Muscle layer of colon (tissue), 2 donors: ENCODE results near the gene TMED4.

Experiments
- H3K27ac ChIP-seq: one replicate; pipeline ENCODE4 v1.7.0; 2013; ENCODE audit warnings: low read depth, mild to moderate bottlenecking, low read length, moderate library complexity
- H3K27me3 ChIP-seq, 2 donors: one replicate each; pipeline ENCODE4 v1.7.0; 2013; ENCODE audit warnings: low read length in 2 of 2, mild to moderate bottlenecking in 2 of 2; ENCODE audit not compliant: insufficient read depth in 2 of 2, control insufficient read depth in 1 of 2
- H3K36me3 ChIP-seq: one replicate; pipeline ENCODE4 v1.7.0; 2013; ENCODE audit warnings: mild to moderate bottlenecking, low read length; ENCODE audit not compliant: insufficient read depth
- H3K4me1 ChIP-seq: one replicate; pipeline ENCODE4 v1.7.0; 2013; ENCODE audit warnings: mild to moderate bottlenecking, low read length; ENCODE audit not compliant: insufficient read depth
- H3K4me3 ChIP-seq, 2 donors: one replicate each; pipeline ENCODE4 v1.7.0; 2013; ENCODE audit warnings: low read length in 2 of 2, low read depth in 1 of 2, mild to moderate bottlenecking in 1 of 2, moderate library complexity in 1 of 2
- H3K9ac ChIP-seq: one replicate; pipeline ENCODE4 v1.7.0; 2013; ENCODE audit warnings: low read length
- H3K9me3 ChIP-seq: one replicate; pipeline ENCODE4 v1.7.0; 2013; ENCODE audit warnings: mild to moderate bottlenecking, low read length
- donor health status: abdominal sarcoma.
- donor health status: Adenocarcinoma of cecum.

TMED4 gene

DNA sequence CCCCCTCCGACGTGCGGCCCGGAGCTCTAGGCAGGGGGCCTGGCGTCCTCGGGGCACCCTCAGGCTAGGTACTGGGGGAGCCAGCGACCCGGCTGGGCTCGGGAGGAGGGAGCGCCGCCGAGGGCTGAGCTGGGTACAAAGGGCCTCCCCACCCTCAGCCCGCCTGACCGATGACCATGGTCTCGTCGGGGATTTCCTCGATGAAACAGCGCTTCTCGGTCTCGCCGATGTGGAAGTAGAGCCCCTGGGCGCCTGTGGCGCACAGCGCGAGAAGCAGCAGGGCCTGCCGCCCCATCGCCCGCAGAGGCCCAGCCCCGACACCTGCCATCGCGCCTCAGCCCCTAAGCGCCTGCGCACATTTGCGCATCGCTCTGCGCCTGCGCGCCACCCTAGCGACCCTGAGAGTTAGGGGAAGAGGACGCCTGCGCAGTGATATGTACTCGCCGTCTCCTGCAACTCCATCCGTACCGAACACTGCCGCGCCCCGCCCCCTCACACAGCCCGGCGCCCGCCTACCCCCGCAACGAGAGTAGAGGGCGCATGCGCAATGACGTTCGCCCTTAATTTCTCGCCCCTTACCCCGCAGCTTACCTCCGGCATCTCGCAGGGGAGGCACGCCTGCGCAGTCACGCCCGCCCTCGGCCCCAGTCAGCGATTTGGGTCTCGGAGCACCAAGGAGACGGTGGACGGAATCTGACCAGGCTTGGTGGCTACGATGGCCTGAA, at the start of gene TMED4:
TMED4 (minus strand) TSS at position 353 of the 725 bp plus-strand sequence; CDS start at position 328, 25 bp downstream.
- no peaks in the 10 kb centered on the region for H3K27me3 ChIP-seq
- H3K9ac ChIP-seq: peak within 1 kb of the TSS; percentile 90
- H3K36me3 ChIP-seq: peaks cover 23% of the 10 kb centered on the region
- H3K9me3 ChIP-seq: no peaks in the 10 kb centered on the region
- peaks cover 16% of the 10 kb centered on the region for H3K4me1 ChIP-seq
- H3K4me3 ChIP-seq: peak within 1 kb of the TSS; percentile 63 to 95
- peak within 1 kb of the TSS; percentile 96 for H3K27ac ChIP-seq

DNA sequence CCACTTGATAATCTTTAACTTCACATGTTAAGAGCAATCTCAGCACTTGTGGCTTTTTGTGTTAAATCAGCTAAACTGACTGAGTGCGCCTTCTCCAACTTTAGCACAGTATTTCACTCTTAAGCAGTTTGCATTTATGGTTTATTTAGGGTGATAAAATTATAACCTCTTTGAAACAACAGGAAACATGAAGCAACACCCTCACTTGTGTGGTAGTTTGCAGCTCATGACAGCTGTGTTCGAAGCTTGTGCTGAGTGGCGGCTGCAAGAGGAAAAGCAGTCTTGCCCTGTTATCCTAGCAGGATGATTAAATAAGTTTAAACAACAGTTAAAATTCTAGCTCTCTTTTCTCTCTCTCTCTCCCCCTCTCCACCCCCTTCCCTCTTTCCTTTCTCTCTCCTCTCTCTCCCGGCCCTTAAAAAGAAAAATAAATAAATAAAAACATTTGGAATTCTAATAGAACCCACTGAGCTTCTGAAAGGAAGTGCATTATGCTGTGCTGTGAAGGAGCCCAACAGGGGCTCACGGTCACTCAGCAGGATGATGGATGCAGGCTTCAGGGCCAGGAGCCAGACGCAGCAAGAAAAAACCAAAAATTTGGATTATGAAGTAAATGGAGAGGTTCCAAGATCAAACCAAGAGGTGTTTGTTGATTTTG, 49.6 kb upstream of the TMED4 start:
- Histone ChIP-seq H3K27me3 (no peaks in the 10 kb centered on the region), H3K9me3 (no peaks in the 10 kb centered on the region), H3K4me3 (no peak overlapping the region), H3K36me3 (peaks cover 9% of the 10 kb centered on the region), H3K4me1 (peaks cover 39% of the 10 kb centered on the region), H3K27ac (peak overlapping the region; percentile 20), H3K9ac (no peak overlapping the region)

DNA sequence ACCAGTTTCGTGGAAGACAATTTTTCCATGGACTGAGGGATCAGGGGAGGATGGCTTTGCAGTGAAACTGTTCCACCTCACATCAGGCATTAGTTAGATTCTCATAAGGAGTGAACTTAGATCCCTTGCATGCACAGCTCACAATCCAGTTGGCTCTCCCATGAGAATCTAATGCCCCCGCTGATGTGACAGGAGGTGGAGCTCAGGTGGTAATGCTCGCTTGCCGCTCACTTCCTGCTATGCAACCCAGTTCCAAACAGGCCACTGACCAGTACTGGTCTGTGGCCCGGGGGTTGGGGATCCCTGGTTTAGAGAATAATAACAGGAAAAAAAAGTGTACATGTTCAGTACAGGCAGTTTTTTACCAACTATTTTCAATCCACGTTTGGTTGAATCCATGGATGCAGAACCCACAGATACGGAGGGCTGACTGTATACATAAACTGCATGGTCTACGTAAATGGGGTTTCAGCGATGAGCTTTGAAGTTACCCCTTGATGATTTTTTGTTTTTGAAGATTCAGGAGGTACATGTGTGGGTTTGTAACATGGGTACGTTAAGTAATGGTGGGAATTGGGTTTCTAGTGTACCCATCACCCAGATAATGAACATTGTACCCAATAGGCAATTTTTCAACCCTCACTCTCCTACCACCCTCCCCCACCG, 48.9 kb upstream of the TMED4 start:
- H3K27me3 ChIP-seq: no peaks in the 10 kb centered on the region
- no peak overlapping the region for H3K27ac ChIP-seq
- peaks cover 15% of the 10 kb centered on the region for H3K36me3 ChIP-seq
- peaks cover 39% of the 10 kb centered on the region for H3K4me1 ChIP-seq
- H3K9ac ChIP-seq: no peak overlapping the region
- H3K4me3 ChIP-seq: no peak overlapping the region
- no peaks in the 10 kb centered on the region for H3K9me3 ChIP-seq

DNA sequence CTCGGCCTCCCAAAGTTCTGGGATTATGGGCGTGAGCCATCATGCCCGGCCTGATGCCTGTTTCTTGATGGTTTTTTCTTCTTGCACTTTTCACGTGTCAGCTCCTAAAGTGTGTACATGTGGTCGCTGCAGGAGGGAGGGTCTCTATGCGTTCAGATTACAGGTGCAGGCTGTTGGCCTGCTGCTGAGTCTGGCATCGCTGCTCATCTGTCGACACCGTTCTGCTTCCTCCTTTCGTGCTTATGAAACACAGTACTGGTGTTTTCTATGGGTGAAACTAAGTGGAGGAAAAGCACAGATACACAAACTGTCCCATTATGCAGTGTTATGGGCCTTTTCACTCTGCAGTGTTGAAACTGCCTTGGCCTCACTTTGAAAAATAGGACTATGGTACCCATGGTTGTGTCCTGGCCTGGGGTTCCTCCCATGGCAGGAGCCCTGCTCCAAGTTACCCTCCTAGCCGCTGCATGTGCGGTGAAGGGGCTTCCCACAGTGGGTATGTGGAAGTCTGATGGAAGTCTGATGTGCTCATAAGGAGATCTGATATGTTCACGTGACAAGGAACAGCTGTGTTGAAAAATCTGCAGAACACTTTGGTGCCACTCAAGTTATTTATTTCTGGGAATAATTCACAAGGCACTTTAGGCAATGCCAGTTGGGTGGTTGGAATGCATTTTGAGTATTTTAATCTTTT, 47.9 kb upstream of the TMED4 start:
- H3K9me3 ChIP-seq: no peaks in the 10 kb centered on the region
- peaks cover 34% of the 10 kb centered on the region for H3K4me1 ChIP-seq
- no peak overlapping the region for H3K27ac ChIP-seq
- no peaks in the 10 kb centered on the region for H3K27me3 ChIP-seq
- H3K9ac ChIP-seq: no peak overlapping the region
- H3K4me3 ChIP-seq: no peak overlapping the region
- peaks cover 25% of the 10 kb centered on the region for H3K36me3 ChIP-seq

DNA sequence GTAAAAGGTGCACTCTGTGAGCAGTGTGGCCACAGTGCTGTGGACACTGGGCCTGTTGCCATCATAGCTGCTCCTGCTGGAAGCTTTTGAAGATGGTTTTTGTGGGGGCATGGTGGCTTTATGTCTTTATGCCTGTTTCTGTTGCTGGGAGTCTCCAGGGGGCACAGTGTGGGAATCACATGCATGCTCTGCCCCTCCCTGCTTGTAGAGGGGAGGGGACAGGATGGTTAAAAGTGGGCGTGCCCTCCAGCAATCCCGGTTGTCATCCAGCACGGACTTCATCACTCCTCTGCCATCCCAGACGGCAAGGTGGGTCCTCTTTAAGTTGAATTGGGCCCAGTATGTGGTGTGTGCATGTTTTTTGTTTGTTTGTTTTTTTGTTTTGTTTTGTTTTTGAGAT, 44.6 kb upstream of the TMED4 start:
- peaks cover 32% of the 10 kb centered on the region for H3K36me3 ChIP-seq
- no peaks in the 10 kb centered on the region for H3K27me3 ChIP-seq
- H3K4me3 ChIP-seq: no peak overlapping the region
- H3K27ac ChIP-seq: no peak overlapping the region
- no peak overlapping the region for H3K9ac ChIP-seq
- no peaks in the 10 kb centered on the region for H3K9me3 ChIP-seq
- peaks cover 19% of the 10 kb centered on the region for H3K4me1 ChIP-seq

DNA sequence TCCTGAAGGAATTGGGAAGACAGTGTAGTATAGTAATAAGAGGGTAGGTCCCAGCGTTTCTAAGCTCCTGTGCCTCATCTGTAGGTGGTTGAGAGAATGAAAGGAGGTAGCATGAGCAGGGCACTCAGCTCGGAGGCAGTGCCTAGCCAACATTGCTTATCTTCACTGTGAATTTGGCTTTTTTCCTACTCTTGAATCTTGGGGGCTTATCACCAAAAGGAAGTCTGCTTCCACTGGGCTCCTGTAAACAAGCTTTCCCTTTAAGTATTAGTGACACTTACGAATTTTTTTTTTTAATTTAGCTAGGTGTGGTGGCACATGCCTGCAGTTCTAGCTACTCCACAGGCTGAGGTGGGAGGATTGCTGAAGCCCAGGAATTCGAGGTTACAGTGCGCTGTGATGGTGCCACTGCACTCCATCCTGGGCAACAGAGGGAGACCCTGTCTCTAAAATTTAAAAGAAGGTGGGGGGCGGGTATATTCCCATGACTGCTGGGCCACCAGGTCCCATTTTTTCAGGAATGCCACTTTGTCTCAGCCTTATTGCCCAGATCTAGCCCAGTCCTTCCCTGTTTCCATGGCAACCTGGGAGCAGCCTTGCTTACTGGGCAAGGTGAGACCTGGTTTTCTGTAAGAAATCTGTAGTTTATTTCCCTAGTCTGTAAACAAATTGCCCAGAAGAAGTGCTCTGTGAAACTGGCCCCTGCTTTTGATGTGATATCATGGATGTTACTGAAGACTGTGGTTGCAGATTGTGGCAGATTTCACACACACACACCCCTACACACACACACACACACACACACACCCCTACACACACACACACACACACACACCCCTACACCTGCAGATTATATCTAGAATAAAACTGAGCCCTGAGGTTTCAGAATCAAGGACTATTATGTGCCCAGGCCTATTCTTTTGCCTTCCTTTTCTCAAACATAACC, 43.8 kb upstream of the TMED4 start:
- Histone ChIP-seq H3K27me3 (no peaks in the 10 kb centered on the region), H3K4me1 (peaks cover 15% of the 10 kb centered on the region), H3K9ac (no peak overlapping the region), H3K9me3 (no peaks in the 10 kb centered on the region), H3K27ac (no peak overlapping the region), H3K4me3 (no peak overlapping the region), H3K36me3 (peaks cover 32% of the 10 kb centered on the region)

DNA sequence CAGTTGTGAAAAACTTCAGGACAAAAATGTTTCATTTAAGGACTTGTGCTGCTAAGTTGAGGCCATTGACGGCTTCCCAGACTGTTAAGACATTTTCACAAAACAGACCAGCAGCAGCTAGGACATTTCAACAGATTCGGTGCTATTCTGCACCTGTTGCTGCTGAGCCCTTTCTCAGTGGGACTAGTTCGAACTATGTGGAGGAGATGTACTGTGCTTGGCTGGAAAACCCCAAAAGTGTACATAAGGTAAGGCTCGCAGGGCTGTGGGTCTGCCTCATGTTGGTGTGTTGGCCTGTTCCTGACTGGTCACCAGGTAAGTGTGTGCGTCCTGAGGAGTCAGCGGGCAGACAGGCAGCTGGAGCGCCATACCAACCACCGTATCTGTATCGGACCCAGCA, 42.3 kb upstream of the TMED4 start:
- Histone ChIP-seq H3K9ac (no peak overlapping the region), H3K27me3 (no peaks in the 10 kb centered on the region), H3K36me3 (peaks cover 31% of the 10 kb centered on the region), H3K4me3 (no peak overlapping the region), H3K9me3 (no peaks in the 10 kb centered on the region), H3K27ac (no peak overlapping the region), H3K4me1 (peaks cover 15% of the 10 kb centered on the region)

DNA sequence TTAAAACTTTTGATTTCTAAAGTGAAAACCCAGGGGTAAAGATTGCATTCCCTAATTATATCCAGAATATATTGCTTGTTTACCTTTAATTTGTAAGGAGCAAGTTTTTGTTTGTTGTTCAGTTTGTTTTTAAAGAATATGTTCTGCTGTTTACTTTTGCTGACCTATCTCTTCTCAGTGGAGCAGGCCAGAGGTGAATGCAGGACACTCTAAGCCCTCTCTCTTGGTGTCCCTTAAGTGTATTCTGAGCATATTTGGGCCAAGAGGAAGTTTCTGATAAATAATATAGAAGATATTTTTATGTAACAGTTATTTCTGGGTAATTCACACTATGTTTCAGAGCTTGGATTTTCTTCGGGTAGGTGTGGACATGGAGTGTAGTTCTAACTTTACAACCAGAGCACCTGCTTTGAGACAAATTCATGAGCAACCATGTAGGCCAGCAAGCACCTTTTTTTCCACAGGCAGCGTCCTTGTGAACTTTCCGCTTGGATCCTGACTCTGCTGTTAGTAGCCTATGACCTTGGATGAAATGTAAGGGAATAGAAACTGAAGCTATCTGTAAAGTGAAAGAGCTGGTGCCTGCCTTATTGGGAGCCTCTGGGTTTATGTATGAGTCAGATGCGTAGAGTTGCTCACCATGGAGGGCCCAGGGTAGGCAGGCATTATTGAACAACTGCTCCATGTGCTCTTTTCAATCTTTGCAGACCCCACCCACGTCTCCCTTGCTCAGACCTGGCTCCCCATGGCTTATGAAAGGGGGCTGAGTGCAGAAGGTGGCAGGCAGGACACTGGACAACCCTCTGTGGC, 40.5 kb upstream of the TMED4 start:
- Histone ChIP-seq H3K36me3 (peaks cover 25% of the 10 kb centered on the region), H3K4me3 (no peak overlapping the region), H3K27ac (peak overlapping the region; percentile 48), H3K27me3 (no peaks in the 10 kb centered on the region), H3K9ac (no peak overlapping the region), H3K4me1 (peaks cover 15% of the 10 kb centered on the region), H3K9me3 (no peaks in the 10 kb centered on the region)

DNA sequence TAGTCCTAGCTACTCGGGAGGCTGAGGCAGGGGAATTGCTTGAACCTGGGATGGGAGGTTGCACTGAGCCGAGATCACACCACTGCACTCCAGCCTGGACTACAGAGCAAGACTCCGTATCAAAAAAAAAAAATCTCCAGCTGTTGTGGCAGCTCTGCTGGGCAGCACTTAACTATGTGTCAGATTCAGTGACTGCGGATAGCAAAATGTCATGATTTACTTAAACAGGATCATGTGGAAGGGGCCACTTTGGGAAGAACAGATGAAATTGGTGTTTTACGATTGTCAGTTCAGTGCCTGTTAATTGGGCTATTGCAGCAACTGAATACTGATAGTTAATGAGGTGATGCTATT, 39.7 kb upstream of the TMED4 start:
- H3K27ac ChIP-seq: no peak overlapping the region
- no peaks in the 10 kb centered on the region for H3K9me3 ChIP-seq
- no peak overlapping the region for H3K9ac ChIP-seq
- H3K36me3 ChIP-seq: peaks cover 24% of the 10 kb centered on the region
- H3K27me3 ChIP-seq: no peaks in the 10 kb centered on the region
- peaks cover 15% of the 10 kb centered on the region for H3K4me1 ChIP-seq
- H3K4me3 ChIP-seq: no peak overlapping the region

DNA sequence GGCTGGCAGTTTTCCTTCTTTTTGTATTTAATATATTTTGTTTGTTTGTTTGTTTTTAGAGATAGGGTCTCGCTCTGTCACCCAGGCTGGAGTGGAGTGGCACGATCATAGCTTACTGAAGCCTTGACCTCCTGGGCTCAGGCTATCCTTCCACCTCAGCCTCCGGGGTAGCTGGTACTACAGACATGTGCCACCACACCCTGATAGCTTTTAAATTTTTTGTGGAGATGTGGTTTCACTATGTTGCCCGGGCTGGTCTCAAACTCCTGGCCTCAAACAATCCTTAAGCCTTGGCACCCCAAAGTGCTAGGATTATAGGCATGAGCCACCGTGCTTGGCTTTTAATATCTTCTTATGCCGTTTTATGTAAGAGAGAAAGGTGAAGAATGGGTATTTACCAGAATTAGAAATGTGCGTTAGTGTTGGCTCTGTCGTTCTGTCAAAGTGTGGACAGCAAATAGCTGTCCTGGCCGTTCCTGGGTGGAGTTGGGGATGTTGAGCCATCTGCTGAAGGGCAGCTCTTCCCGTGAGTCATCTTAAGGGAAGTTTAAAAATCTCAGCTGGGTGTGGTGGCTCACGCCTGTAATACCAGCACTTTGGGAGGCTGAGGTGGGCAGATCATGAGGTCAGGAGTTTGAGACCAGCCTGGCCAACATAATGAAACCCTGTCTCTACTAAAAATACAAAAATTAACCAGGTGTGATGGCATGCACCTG, 39.2 kb upstream of the TMED4 start:
- H3K27ac ChIP-seq: no peak overlapping the region
- H3K36me3 ChIP-seq: peaks cover 19% of the 10 kb centered on the region
- no peak overlapping the region for H3K9ac ChIP-seq
- H3K9me3 ChIP-seq: no peaks in the 10 kb centered on the region
- H3K4me1 ChIP-seq: peaks cover 15% of the 10 kb centered on the region
- H3K4me3 ChIP-seq: no peak overlapping the region
- H3K27me3 ChIP-seq: no peaks in the 10 kb centered on the region
